HepG2 (cell line): ENCODE results near the gene CCBE1.

Experiments used
- CBX5 ChIP-seq: sonication (generic); formaldehyde crosslinking; IDR thresholded peaks from 2 replicates; pipeline ENCODE4 v1.4.0; 2020; ENCODE audit warnings: missing genetic modification reagents, borderline replicate concordance
- CTCF ChIP-seq: sonication (generic); formaldehyde crosslinking; IDR thresholded peaks from 2 replicates; pipeline ENCODE4 v1.5.0; 2020; ENCODE audit warnings: mild to moderate bottlenecking, missing genetic modification reagents, moderate library complexity
- HNRNPL ChIP-seq: fragments of 200-400 bp; formaldehyde crosslinking; IDR thresholded peaks from 2 replicates; pipeline ENCODE4 v1.6.1; 2017; ENCODE audit warnings: mild to moderate bottlenecking, low read depth, low read length
- MXI1 ChIP-seq: IDR thresholded peaks from 3 replicates; pipeline ENCODE4 v1.6.1; 2012; ENCODE audit warnings: low read depth, low read length, inconsistent platforms, borderline replicate concordance
- MYNN ChIP-seq: sonication (generic); formaldehyde crosslinking; IDR thresholded peaks from 2 replicates; pipeline ENCODE4 v1.4.0; 2020; ENCODE audit warnings: mild to moderate bottlenecking, low read depth, missing genetic modification reagents
- POLR2AphosphoS5 ChIP-seq: IDR thresholded peaks from 2 replicates; pipeline ENCODE4 v1.6.1; 2012; ENCODE audit warnings: low read depth, low read length
- SMARCC2 ChIP-seq: fragments of 450-650 bp; IDR thresholded peaks from 2 replicates; pipeline ENCODE4 v1.6.1; 2017; ENCODE audit warnings: antibody characterized with exemption, mild to moderate bottlenecking
- ZBTB49 ChIP-seq: sonication (generic); formaldehyde crosslinking; IDR thresholded peaks from 2 replicates; pipeline ENCODE4 v1.4.0; 2020; ENCODE audit warnings: missing genetic modification reagents, borderline replicate concordance
- ZFP1 ChIP-seq: IDR thresholded peaks from 2 replicates; pipeline ENCODE4 v1.6.1; 2016

DNA sequence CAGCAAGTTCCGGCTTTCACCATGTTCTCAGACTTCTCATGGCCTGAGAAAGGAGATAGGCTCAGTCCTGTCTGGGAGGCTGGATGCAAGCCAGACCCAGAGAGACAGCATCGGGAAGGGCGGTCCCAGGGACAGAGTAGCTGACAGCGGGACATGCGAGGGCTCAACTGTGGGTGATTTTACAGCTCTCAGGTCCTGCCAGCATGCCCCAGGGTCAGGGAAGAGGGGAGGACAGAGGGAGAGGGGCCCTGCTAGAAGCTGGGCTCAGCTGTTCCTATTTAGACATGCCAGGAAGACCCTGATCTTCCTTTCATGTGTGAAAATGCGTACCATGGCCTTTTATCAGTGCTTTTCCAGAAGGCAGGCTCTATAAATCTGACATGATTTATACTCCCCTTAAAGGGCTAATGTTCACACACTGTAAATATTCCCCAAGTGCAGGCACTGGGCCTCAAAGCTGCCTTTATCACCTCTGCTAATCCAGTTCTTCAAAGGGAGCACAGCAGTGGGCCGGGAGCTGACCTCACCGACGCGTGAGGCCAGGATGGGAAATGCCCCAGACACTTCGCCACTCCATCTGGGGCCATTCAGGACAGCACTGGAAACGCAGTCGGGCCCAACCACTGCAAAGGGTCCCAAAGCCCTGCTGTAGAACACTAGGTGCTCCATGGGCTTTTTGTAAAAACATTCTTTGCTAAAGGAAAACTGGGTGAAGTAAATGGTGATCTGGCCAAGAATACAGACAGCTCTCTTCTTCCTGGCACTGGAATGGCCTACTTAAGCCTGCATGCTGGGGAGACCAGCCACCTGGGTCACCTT is 242.1 kb downstream of the CCBE1 start:
- TF ChIP-seq ZBTB49, result no peak
- no peak for TF ChIP-seq CBX5 (CRISPR knock-in tag)
- no peak for TF ChIP-seq MXI1
- no peak for TF ChIP-seq CTCF (CRISPR knock-in tag)
- TF ChIP-seq ZFP1, result no peak
- TF ChIP-seq SMARCC2, result no peak
- TF ChIP-seq HNRNPL, result no peak
- TF ChIP-seq MYNN (CRISPR knock-in tag), result no peak
- TF ChIP-seq POLR2AphosphoS5, result no peak
